Esophagus muscularis mucosa (tissue), 3 donors: ENCODE results near the gene MAGI3.

Experiments used
- POLR2A ChIP-seq: fragments of 450-650 bp; IDR thresholded peaks from one replicate; pipeline ENCODE4 v1.6.1; 2017; ENCODE audit warnings: antibody characterized with exemption, moderate library complexity, mild to moderate bottlenecking, low read depth
- TF ChIP-seq, protein P1 (sequence below), 3 experiments: fragments of 200-600 bp in 2 of 3; fragments of 450-650 bp in 1 of 3; sonication (generic) in 2 of 3; IDR thresholded peaks; one replicate each; pipeline ENCODE4 v1.5.1; 2017 to 2019; ENCODE audit warnings: antibody characterized with exemption in 3 of 3, mild to moderate bottlenecking in 2 of 3, moderate library complexity in 1 of 3

DNA sequence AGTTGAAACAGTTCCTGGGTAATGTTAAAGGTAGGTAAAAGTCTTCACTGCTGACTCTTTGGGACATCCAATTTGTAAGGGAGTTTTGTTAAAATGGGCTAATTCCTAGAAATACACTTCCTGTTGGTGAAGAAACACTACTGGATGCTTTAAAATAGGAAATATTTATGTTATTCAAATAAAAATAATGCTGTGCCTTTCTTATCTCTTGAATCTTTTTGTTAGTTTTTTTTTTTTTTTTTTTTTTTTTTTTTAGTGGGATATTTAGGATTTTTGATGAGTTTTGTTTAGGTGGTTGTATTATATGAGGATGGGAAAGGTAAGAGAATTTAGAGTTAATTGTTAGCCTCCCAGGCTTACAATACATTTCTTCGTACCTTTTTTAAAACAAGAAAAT, 4.5 kb downstream of the MAGI3 start:
- TF ChIP-seq, protein P1, sequence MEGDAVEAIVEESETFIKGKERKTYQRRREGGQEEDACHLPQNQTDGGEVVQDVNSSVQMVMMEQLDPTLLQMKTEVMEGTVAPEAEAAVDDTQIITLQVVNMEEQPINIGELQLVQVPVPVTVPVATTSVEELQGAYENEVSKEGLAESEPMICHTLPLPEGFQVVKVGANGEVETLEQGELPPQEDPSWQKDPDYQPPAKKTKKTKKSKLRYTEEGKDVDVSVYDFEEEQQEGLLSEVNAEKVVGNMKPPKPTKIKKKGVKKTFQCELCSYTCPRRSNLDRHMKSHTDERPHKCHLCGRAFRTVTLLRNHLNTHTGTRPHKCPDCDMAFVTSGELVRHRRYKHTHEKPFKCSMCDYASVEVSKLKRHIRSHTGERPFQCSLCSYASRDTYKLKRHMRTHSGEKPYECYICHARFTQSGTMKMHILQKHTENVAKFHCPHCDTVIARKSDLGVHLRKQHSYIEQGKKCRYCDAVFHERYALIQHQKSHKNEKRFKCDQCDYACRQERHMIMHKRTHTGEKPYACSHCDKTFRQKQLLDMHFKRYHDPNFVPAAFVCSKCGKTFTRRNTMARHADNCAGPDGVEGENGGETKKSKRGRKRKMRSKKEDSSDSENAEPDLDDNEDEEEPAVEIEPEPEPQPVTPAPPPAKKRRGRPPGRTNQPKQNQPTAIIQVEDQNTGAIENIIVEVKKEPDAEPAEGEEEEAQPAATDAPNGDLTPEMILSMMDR (IDR thresholded peaks at IDR 0.05): no peak
- TF ChIP-seq POLR2A: no peak
